Measurements from ENCODE around the gene GRIN2C.
"Not testable (repeated sequence)": the region's sequence is repeated elsewhere in the genome, so short reads cannot be mapped to it uniquely, and the experiment has no call there.

GRIN2C gene

GRCh38 chr17:74878658-74879057 lies 19.0 kb upstream of the GRIN2C start:
- DNase-seq: no peak

- no peak for DNase-seq
These were observed 18.2 kb upstream of the GRIN2C start for GRCh38 chr17:74877592-74878548.

- DNase-seq: no peak
These were observed 16.4 kb upstream of the GRIN2C start for GRCh38 chr17:74875977-74876593.

GRCh38 chr17:74875155-74875976 lies 15.7 kb upstream of the GRIN2C start:
- no peak for DNase-seq

- no peak for DNase-seq
These were observed 14.9 kb upstream of the GRIN2C start for GRCh38 chr17:74874615-74875037.

- DNase-seq: peak; percentile 78 to 79
These were observed 14.4 kb upstream of the GRIN2C start for GRCh38 chr17:74873874-74874614.

- peak; percentile 100 for DNase-seq
These were observed 13.6 kb upstream of the GRIN2C start for GRCh38 chr17:74873037-74873873.

- no peak for DNase-seq
These were observed 12.8 kb upstream of the GRIN2C start, which contains the start of gene FDXR for GRCh38 chr17:74872313-74873036. Gene FDXR, minus strand, starts transcription at chr17:74872994. Its CDS starts 50 bp downstream, at chr17:74872944.

- DNase-seq: no peak
These were observed 11.8 kb upstream of the GRIN2C start for GRCh38 chr17:74871356-74872076.

- DNase-seq: no peak
These were observed 10.8 kb upstream of the GRIN2C start for GRCh38 chr17:74870512-74870911.

GRCh38 chr17:74870028-74870427 lies 10.3 kb upstream of the GRIN2C start:
- not testable (repeated sequence) for DNase-seq

GRCh38 chr17:74868908-74869255 lies 9.2 kb upstream of the GRIN2C start:
- no peak for DNase-seq

- no peak for DNase-seq
These were observed 8.7 kb upstream of the GRIN2C start for GRCh38 chr17:74868251-74868907.

GRCh38 chr17:74866198-74866835 lies 6.6 kb upstream of the GRIN2C start:
- DNase-seq: no peak

- DNase-seq: no peak
These were observed 6.0 kb upstream of the GRIN2C start for GRCh38 chr17:74865504-74866197.

GRCh38 chr17:74864866-74865395 lies 5.2 kb upstream of the GRIN2C start:
- DNase-seq: peak; percentile 64

GRCh38 chr17:74864297-74864865 lies 4.7 kb upstream of the GRIN2C start:
- DNase-seq: no peak

All from AML-193 (cell line).